Gastroesophageal sphincter (tissue), 4 donors: ENCODE results near the gene SDK1. TPM values are rescaled to one million over a fixed set of nuclear protein-coding genes. Genes with fewer than 3 reads are reported as not detected.

ENCODE experiments used
- ATAC-seq: fragments of 150-250 bp; one replicate; pipeline ENCODE4 v1.9.1; 2016; ENCODE audit warnings: mild to moderate bottlenecking, moderate library complexity
- H3K27ac ChIP-seq, 4 donors: fragments of 200-600 bp; sonication (generic) in 3 of 4; 1 replicate in 3 of 4; 2 replicates in 1 of 4; pipeline ENCODE4 v1.5.1; 2016 to 2019
- H3K27me3 ChIP-seq: fragments of 200-600 bp; sonication (generic); one replicate; pipeline ENCODE4 v1.5.1; 2019
- H3K36me3 ChIP-seq, 2 donors: fragments of 200-600 bp; sonication (generic); one replicate each; pipeline ENCODE4 v1.5.1; 2019; ENCODE audit warnings: control low read depth in 1 of 2
- H3K4me1 ChIP-seq, 3 donors: fragments of 200-600 bp; sonication (generic); 1 replicate in 2 of 3; 2 replicates in 1 of 3; pipeline ENCODE4 v1.5.1; 2016 to 2019; ENCODE audit warnings: control low read depth in 2 of 3
- H3K4me3 ChIP-seq, 2 donors: fragments of 200-600 bp; sonication (generic); one replicate each; pipeline ENCODE4 v1.5.1; 2019; ENCODE audit warnings: mild to moderate bottlenecking in 1 of 2, moderate library complexity in 1 of 2
- H3K9me3 ChIP-seq, 3 donors: fragments of 200-600 bp; sonication (generic); one replicate each; pipeline ENCODE4 v1.5.1; 2017 to 2019; ENCODE audit warnings: control low read depth in 2 of 3
- CTCF ChIP-seq, 4 experiments: fragments of 200-600 bp in 2 of 4; fragments of 450-650 bp in 2 of 4; sonication (generic) in 1 of 4; IDR thresholded peaks; one replicate each; pipeline ENCODE4 v1.5.1; 2017 to 2019; ENCODE audit warnings: antibody characterized with exemption in 4 of 4, mild to moderate bottlenecking in 2 of 4, moderate library complexity in 2 of 4
- EP300 ChIP-seq: sonication (generic); formaldehyde crosslinking; IDR thresholded peaks from one replicate; pipeline ENCODE4 v1.6.1; 2017; ENCODE audit warnings: antibody characterized with exemption, mild to moderate bottlenecking
- POLR2A ChIP-seq, 2 donors: fragments of 450-650 bp; IDR thresholded peaks; one replicate each; pipeline ENCODE4 v1.6.1; 2017; ENCODE audit warnings: antibody characterized with exemption in 2 of 2, mild to moderate bottlenecking in 2 of 2, moderate library complexity in 1 of 2
- POLR2AphosphoS5 ChIP-seq: sonication (generic); formaldehyde crosslinking; IDR thresholded peaks from one replicate; pipeline ENCODE4 v1.6.1; 2017; ENCODE audit warnings: antibody characterized with exemption
- WGBS, 2 donors: methylation state at CpG; one replicate each; pipeline ENCODE4 v1.1.5; 2018; ENCODE audit warnings: low coverage in 1 of 2; 5-methylcytosine and 5-hydroxymethylcytosine counted together
- total RNA-seq, 4 donors: library from RNA; depleted of rRNA; stranded (reverse); fragments of >200 nt; gene quantifications; one replicate each; pipeline ENCODE4 v1.1.0, GENCODE V29; 2016

The SDK1 gene
- total RNA-seq, 4 donors from 2014 or later = 6.1 to 13.6 (median 8.7) TPM

DNA sequence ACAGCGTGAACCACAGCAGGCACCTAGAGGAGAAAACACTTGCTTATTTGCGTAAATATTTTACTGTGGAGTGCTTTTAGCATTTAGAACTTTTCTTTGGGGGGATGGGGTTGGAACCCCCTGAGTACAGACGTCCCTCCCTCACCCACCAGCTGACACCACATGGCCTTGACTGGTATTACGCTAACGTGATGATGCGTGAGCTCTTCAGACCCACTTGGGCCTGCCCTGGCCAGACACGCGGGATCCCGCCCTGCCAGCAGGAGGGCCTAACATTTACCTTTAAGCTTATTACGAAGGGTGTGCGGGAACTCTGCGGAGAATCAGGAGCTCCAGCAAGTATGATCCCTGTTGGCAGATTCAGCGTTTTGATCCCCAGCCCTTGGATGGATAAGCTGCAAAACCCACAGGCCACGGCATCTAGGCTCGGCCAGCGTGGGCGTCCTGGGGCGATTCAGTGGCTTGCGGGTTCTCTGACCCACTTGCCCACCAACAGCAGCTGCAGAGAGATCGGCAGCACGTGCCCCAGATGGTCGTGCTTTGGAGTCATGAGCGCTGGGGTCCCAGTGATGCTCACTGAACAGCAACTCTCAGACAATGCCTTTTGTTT is 835.6 kb downstream of the SDK1 start:
- H3K4me3 ChIP-seq = no peak overlapping the region
- H3K27ac ChIP-seq = no peak overlapping the region
- no peaks in the 10 kb centered on the region for H3K4me1 ChIP-seq
- TF ChIP-seq CTCF (IDR thresholded peaks at IDR 0.05) (no peak), EP300 (no peak), POLR2AphosphoS5 (no peak), POLR2A (IDR thresholded peaks at IDR 0.05) (no peak)
- H3K9me3 ChIP-seq = no peaks in the 10 kb centered on the region
- 63 to 100% methylated on average over 1 to 5 of the region's 23 CpGs for WGBS, 2 donors
- no peaks in the 10 kb centered on the region for H3K27me3 ChIP-seq
- ATAC-seq = no peak
- H3K36me3 ChIP-seq = no peaks in the 10 kb centered on the region

GRCh38 chr7:4137552-4137951 is 836.5 kb downstream of the SDK1 start:
- ATAC-seq = no peak
- TF ChIP-seq POLR2AphosphoS5 (no peak), POLR2A (IDR thresholded peaks at IDR 0.05) (no peak), CTCF (IDR thresholded peaks at IDR 0.05) (no peak), EP300 (no peak)
- Histone ChIP-seq H3K27me3 (peaks cover 1% of the 10 kb centered on the region), H3K27ac (no peak overlapping the region), H3K4me3 (no peak overlapping the region), H3K9me3 (no peaks in the 10 kb centered on the region), H3K4me1 (no peaks in the 10 kb centered on the region), H3K36me3 (no peaks in the 10 kb centered on the region)
- WGBS, 2 donors = 92 to 93% methylated on average over 14 of the region's 14 CpGs

GRCh38 chr7:4138866-4139265 is 837.8 kb downstream of the SDK1 start:
- TF ChIP-seq POLR2AphosphoS5 (no peak), CTCF (IDR thresholded peaks at IDR 0.05) (no peak), EP300 (no peak), POLR2A (IDR thresholded peaks at IDR 0.05) (no peak)

DNA sequence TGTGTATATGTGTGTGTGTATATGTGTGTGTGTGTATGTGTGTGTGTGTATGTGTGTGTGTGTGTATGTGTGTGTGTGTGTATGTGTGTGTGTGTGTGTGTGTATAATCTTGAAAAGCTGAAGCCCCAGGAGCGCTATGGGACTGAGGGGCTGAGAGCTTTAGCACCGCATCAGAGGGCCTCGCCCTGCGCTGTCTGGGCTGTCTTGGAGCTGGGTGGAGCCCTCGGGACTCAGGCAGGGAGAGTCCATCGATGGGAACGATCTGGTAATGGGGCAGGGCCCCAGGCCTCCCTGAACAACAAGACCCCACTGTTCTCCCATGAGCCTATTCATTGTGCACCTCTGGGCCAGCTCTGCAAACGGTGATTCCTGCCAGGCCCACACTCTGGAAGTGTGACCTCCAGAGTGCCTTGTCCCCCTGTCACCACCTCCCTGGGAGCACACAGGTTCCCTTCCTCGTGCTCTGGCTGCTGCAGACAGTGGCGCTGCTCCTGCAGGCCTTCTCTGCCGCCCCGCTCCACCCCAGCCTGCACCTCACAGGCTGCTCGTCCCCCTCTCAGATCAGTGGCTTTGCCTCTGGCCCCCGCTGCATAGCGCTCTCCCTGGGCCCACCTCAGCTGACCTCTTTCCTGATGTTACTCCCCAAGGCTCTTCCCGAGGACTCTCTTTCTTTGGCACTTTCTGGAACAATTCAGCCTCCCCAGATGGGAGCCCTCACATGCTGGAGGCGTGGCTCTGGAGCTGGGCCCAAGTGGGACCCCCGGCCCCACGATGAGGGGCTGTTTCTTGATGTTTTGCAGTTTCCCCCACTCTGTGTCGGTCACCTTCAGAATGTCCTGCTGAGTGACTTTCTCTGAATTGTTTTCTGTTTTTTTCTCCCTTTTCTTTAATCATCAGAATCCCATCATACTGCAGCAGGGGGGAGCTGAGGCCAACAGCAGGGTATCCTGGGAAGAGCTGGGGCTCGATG is 838.9 kb downstream of the SDK1 start:
- no peak overlapping the region for H3K4me3 ChIP-seq
- ATAC-seq = no peak
- H3K36me3 ChIP-seq = no peaks in the 10 kb centered on the region
- no peaks in the 10 kb centered on the region for H3K9me3 ChIP-seq
- H3K4me1 ChIP-seq = peaks cover 0 to 8% (median 7%) of the 10 kb centered on the region in 3 donors
- peaks cover 25% of the 10 kb centered on the region for H3K27me3 ChIP-seq
- no peak for TF ChIP-seq POLR2AphosphoS5
- no peak for TF ChIP-seq EP300
- no peak for TF ChIP-seq POLR2A (IDR thresholded peaks at IDR 0.05)
- TF ChIP-seq CTCF (IDR thresholded peaks at IDR 0.05) = no peak
- 77 to 81% methylated on average over 9 to 10 of the region's 21 CpGs for WGBS, 2 donors
- H3K27ac ChIP-seq = no peak overlapping the region

More at GRCh38 chr7:4138866-4139265, 837.8 kb downstream of the SDK1 start:
- H3K4me3 ChIP-seq = no peak overlapping the region
- ATAC-seq = no peak
- H3K36me3 ChIP-seq = no peaks in the 10 kb centered on the region
- WGBS, 2 donors = 83 to 92% methylated on average over 2 to 5 of the region's 11 CpGs
- no peak overlapping the region for H3K27ac ChIP-seq
- peaks cover 14% of the 10 kb centered on the region for H3K27me3 ChIP-seq
- H3K9me3 ChIP-seq = no peaks in the 10 kb centered on the region
- no peaks in the 10 kb centered on the region for H3K4me1 ChIP-seq
